ENCODE data around the gene CFAP161. TPM values are rescaled to one million over a fixed set of nuclear protein-coding genes. Genes with fewer than 3 reads are reported as not detected.
A peak's percentile ranks its signal among the peaks of the same experiment; 100 is the strongest.

Gene CFAP161
- total RNA-seq, 4 donors from 2014 or later: 0.48 to 1.1 TPM; not detected in 2

- ATAC-seq (ENCODE audit: low FRiP score) (no peak), DNase-seq (ENCODE audit: low spot score) (no peak)
- no peak for TF ChIP-seq CTCF (IDR thresholded peaks at IDR 0.05)
These were observed 11.9 kb downstream of the CFAP161 start for GRCh38 chr15:81146006-81146405.

- TF ChIP-seq CTCF (IDR thresholded peaks at IDR 0.05): no peak
- no peak for DNase-seq (ENCODE audit: low spot score)
- no peak for ATAC-seq (ENCODE audit: low FRiP score)
These were observed 12.4 kb downstream of the CFAP161 start for GRCh38 chr15:81146466-81146865.

- TF ChIP-seq CTCF (IDR thresholded peaks at IDR 0.05): no peak
- ATAC-seq (ENCODE audit: low FRiP score): no peak
- DNase-seq (ENCODE audit: low spot score): no peak
These were observed 17.3 kb downstream of the CFAP161 start for GRCh38 chr15:81151389-81151788.

- DNase-seq (ENCODE audit: low spot score): no peak
- no peak for ATAC-seq (ENCODE audit: low FRiP score)
- TF ChIP-seq CTCF (IDR thresholded peaks at IDR 0.05): no peak
These were observed 18.3 kb downstream of the CFAP161 start for GRCh38 chr15:81152339-81152738.

GRCh38 chr15:81152799-81153198 is 18.7 kb downstream of the CFAP161 start:
- ATAC-seq (ENCODE audit: low FRiP score) (no peak), DNase-seq (ENCODE audit: low spot score) (no peak)
- TF ChIP-seq CTCF (IDR thresholded peaks at IDR 0.05): no peak

- ATAC-seq (ENCODE audit: low FRiP score): peak; percentile 67
- DNase-seq (ENCODE audit: low spot score): no peak
- no peak for TF ChIP-seq CTCF (IDR thresholded peaks at IDR 0.05)
These were observed 21.5 kb downstream of the CFAP161 start for GRCh38 chr15:81155375-81156218.

GRCh38 chr15:81156324-81156723 is 22.3 kb downstream of the CFAP161 start:
- no peak for ATAC-seq (ENCODE audit: low FRiP score)
- no peak for TF ChIP-seq CTCF (IDR thresholded peaks at IDR 0.05)
- no peak for DNase-seq (ENCODE audit: low spot score)

Measured in omental fat pad (tissue), 4 donors.